Measurements from ENCODE around the gene SEC14L6. TPM values are rescaled to one million over a fixed set of nuclear protein-coding genes. Genes with fewer than 3 reads are reported as not detected.

Gene SEC14L6
- total RNA-seq, 1 experiment from 2014 or later, result not detected

DNA sequence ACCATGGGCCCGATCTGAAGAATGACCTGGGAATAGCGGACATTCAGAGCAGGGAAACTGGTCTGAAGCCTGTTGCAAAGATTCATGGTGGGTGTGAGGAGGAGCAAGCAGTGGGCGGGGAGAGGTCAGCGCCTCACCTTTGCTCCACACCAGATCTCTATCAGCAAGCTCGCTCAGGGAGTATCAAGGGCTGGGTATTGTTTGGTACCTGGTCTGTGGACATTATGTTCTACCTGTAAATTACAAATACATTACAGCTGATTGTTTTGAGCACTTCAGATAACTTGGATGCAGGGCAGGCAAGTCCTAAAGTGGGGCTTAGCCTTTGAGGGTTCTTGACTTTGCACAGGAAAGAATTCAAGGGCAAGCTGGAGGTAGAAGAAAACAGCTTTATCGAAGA lies 30.3 kb downstream of the SEC14L6 start:
- ChIA-PET CTCF (no interaction called here), POLR2A (interaction anchor here (0.5 kb wide), 1 partner anchor 11 kb away, joined by 10 read pairs; no protein-coding TSS in a partner anchor)
- H3K9me3 ChIP-seq (ENCODE audit: control insufficient read depth, insufficient read depth, low read depth, low read length), result no peaks in the 10 kb centered on the region
- in situ Hi-C loops (cut with HindIII; ENCODE audit: low pct_unique_long_range_greater_than_20kb, low sequenced_read_pairs), result no loop called here
- H3K27me3 ChIP-seq (ENCODE audit: control insufficient read depth, insufficient read depth, low read length), result no peaks in the 10 kb centered on the region
- H3K4me1 ChIP-seq (ENCODE audit: control insufficient read depth, insufficient read depth, low read length), result no peaks in the 10 kb centered on the region
- no peak overlapping the region for H3K27ac ChIP-seq (ENCODE audit: low read length)
- DNase-seq (ENCODE audit: low read depth, low spot score) (no peak), ATAC-seq (no peak)
- H3K4me3 ChIP-seq (ENCODE audit: low read depth in 2 of 2, low read length in 2 of 2), result no peak overlapping the region
- no peak for TF ChIP-seq TCF7L2 (IDR thresholded peaks at IDR 0.05; ENCODE audit: low read depth, low read length)
- TF ChIP-seq, protein P1, sequence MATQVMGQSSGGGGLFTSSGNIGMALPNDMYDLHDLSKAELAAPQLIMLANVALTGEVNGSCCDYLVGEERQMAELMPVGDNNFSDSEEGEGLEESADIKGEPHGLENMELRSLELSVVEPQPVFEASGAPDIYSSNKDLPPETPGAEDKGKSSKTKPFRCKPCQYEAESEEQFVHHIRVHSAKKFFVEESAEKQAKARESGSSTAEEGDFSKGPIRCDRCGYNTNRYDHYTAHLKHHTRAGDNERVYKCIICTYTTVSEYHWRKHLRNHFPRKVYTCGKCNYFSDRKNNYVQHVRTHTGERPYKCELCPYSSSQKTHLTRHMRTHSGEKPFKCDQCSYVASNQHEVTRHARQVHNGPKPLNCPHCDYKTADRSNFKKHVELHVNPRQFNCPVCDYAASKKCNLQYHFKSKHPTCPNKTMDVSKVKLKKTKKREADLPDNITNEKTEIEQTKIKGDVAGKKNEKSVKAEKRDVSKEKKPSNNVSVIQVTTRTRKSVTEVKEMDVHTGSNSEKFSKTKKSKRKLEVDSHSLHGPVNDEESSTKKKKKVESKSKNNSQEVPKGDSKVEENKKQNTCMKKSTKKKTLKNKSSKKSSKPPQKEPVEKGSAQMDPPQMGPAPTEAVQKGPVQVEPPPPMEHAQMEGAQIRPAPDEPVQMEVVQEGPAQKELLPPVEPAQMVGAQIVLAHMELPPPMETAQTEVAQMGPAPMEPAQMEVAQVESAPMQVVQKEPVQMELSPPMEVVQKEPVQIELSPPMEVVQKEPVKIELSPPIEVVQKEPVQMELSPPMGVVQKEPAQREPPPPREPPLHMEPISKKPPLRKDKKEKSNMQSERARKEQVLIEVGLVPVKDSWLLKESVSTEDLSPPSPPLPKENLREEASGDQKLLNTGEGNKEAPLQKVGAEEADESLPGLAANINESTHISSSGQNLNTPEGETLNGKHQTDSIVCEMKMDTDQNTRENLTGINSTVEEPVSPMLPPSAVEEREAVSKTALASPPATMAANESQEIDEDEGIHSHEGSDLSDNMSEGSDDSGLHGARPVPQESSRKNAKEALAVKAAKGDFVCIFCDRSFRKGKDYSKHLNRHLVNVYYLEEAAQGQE (IDR thresholded peaks at IDR 0.05; ENCODE audit: insufficient read depth in 1 of 2, low read depth in 2 of 2, low read length in 1 of 2), result no peak
- TF ChIP-seq POLR2AphosphoS5 (IDR thresholded peaks at IDR 0.05; ENCODE audit: low read depth, low read length), result no peak
- intact Hi-C loops (cut with micrococcal nuclease; ENCODE audit: unreplicated experiment), result no loop called here
- no peaks in the 10 kb centered on the region for H3K36me3 ChIP-seq (ENCODE audit: control insufficient read depth, insufficient read depth, low read length)
- BruUV-seq (replicated peaks), result no TSS peak

DNA sequence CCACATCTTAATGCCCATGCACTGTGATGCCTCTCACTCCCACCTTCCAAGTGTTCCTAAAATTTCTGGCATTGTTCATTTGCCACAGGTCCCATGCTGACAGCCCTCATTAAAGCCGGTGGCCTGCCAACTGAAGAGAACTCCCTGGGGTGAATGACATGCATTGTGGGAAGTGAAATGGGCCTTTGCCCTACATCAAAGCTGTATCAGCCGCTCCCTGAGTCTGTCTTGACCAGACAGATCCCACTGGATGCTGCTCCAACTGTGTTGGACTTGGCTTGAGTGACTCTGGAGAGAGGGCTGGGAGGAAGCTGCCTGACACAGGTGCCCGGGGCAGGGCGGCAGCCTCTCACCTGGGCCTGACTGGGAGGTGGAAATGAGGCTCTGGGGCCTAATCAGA lies 32.3 kb downstream of the SEC14L6 start:
- CTCF ChIA-PET, result interaction anchor here (0.5 kb wide), 1 partner anchor 88 kb away, joined by 8 read pairs; no protein-coding TSS in a partner anchor

More for the DNA sequence above, 32.3 kb downstream of the SEC14L6 start:
- in situ Hi-C loops (cut with HindIII; ENCODE audit: low pct_unique_long_range_greater_than_20kb, low sequenced_read_pairs) (no loop called here), intact Hi-C loops (cut with micrococcal nuclease; ENCODE audit: unreplicated experiment) (no loop called here)
- Histone ChIP-seq H3K36me3 (ENCODE audit: control insufficient read depth, insufficient read depth, low read length) (no peaks in the 10 kb centered on the region), H3K9me3 (ENCODE audit: control insufficient read depth, insufficient read depth, low read depth, low read length) (no peaks in the 10 kb centered on the region), H3K27me3 (ENCODE audit: control insufficient read depth, insufficient read depth, low read length) (no peaks in the 10 kb centered on the region), H3K4me3 (ENCODE audit: low read depth in 2 of 2, low read length in 2 of 2) (no peak overlapping the region), H3K27ac (ENCODE audit: low read length) (no peak overlapping the region), H3K4me1 (ENCODE audit: control insufficient read depth, insufficient read depth, low read length) (no peaks in the 10 kb centered on the region)
- ATAC-seq, result no peak
- DNase-seq (ENCODE audit: low read depth, low spot score), result no peak
- POLR2A ChIA-PET, result no interaction called here
- BruUV-seq (replicated peaks), result no TSS peak
- TF ChIP-seq, protein P2, sequence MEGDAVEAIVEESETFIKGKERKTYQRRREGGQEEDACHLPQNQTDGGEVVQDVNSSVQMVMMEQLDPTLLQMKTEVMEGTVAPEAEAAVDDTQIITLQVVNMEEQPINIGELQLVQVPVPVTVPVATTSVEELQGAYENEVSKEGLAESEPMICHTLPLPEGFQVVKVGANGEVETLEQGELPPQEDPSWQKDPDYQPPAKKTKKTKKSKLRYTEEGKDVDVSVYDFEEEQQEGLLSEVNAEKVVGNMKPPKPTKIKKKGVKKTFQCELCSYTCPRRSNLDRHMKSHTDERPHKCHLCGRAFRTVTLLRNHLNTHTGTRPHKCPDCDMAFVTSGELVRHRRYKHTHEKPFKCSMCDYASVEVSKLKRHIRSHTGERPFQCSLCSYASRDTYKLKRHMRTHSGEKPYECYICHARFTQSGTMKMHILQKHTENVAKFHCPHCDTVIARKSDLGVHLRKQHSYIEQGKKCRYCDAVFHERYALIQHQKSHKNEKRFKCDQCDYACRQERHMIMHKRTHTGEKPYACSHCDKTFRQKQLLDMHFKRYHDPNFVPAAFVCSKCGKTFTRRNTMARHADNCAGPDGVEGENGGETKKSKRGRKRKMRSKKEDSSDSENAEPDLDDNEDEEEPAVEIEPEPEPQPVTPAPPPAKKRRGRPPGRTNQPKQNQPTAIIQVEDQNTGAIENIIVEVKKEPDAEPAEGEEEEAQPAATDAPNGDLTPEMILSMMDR (IDR thresholded peaks at IDR 0.05), result no peak
- TF ChIP-seq POLR2AphosphoS5 (IDR thresholded peaks at IDR 0.05; ENCODE audit: low read depth, low read length) (no peak), SIN3A (IDR thresholded peaks at IDR 0.05; ENCODE audit: borderline replicate concordance, insufficient read depth, low read depth, low read length) (no peak), TCF7L2 (IDR thresholded peaks at IDR 0.05; ENCODE audit: low read depth, low read length) (no peak)
- TF ChIP-seq, protein P1 (IDR thresholded peaks at IDR 0.05; ENCODE audit: insufficient read depth in 1 of 2, low read depth in 2 of 2, low read length in 1 of 2), result no peak

All from Panc1 (cell line).